T-helper 2 cell treated with Interferon-gamma antibody and Interleukin-4, amounts not matched to agents 100 ng/mL and 5 ng/mL, for 36 hours (primary cell): ENCODE results near the gene DOCK6. TPM values are rescaled to one million over a fixed set of nuclear protein-coding genes. Genes with fewer than 3 reads are reported as not detected.
"Not testable (repeated sequence)": the region's sequence is repeated elsewhere in the genome, so short reads cannot be mapped to it uniquely, and the experiment has no call there.

Experiments
- intact Hi-C: fragments of 100-400 bp; cut with micrococcal nuclease; formaldehyde crosslinking; loops from one replicate; pipeline ENCODE4 v1.15.1; 2023
- total RNA-seq: library from RNA; stranded (reverse); gene quantifications from 2 replicates; pipeline ENCODE4 v1.2.3, GENCODE V29; 2022

The DOCK6 gene
- total RNA-seq, 1 donor from 2014 or later, result 0.16 TPM

DNA sequence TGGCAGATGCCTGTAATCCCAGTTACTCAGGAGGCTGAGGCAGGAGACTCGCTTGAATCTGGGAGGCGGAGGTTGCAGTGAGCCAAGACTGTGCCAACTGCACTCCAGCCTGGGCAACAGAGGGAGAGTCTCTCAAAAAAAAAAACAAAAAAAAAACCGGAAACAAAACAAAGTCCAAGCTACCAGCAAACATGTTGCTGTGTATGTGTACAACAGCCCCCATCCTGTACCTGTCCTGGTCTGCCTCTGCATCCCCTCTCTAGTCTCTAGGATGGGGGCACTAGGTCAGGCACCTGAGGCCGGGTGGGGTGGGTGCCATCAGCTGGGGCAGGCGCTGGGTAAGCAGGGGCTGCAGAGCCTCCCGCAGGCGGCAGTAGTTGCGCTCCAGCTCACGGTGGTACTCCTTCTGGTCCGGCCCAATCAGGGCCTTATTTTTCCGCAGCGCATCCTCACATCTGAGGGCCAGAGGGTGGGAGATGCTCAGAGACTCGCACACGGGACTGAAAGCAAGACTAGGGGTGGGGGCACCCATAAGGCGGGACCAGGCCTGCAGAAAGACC is 62.2 kb downstream of the DOCK6 start:
- intact Hi-C loops, result loop anchor here (10.0 kb wide), 1 partner anchor 255 kb away; no protein-coding TSS in a partner anchor

DNA sequence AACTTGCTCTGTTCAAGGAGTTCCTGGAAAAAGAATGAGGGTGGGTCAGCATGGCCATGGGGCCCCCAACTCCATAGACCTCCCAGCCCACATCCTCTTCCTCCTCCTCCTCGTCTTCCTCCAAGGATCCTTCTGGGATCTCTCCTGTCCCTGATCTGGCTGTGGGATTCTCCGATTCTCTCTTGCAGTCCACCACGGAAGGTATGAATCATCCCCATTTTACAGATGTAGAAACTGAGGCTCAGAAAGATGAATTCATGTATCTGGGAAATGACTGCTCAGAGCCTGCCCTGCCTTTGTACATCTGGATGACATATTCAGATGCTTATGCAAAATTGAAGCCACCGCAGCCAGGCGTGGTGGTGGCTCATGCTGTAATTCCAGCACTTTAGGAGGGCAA is 62.8 kb downstream of the DOCK6 start:
- intact Hi-C loops, result loop anchor here (2.0 kb wide), 1 partner anchor 73 kb away; no protein-coding TSS in a partner anchor

DNA sequence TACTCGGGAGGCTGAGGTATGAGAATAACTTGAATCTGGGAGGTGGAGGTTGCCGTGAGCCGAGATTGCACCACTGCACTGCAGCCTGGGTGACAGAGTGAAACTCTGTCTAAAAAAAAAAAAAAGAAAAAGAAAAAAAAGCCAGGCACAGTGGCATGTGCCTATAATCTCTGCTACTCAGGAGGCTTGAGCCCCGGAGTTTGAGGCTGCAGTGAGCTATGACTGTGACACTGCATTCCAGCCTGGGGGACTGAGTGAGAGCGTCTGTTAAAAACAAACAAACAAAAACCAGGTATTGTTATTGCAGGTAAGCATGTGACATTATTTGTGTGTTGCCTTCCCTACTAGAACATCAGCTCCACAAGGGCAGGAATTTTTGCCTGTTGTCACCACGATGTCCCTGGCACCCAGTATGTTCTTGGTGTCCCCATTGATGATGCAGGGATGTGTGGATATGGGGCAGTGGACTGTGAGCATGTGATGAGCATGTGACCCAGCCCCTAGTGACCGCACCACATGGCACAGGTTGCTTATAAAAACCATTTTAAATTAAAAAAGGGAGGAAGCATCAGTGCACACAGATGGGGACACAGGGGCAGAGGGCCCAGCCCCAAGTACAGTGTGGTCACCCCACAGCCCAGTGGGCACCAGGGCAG is 63.4 kb downstream of the DOCK6 start:
- intact Hi-C loops, result loop anchor here (2.0 kb wide), 1 partner anchor 72 kb away; no protein-coding TSS in a partner anchor

DNA sequence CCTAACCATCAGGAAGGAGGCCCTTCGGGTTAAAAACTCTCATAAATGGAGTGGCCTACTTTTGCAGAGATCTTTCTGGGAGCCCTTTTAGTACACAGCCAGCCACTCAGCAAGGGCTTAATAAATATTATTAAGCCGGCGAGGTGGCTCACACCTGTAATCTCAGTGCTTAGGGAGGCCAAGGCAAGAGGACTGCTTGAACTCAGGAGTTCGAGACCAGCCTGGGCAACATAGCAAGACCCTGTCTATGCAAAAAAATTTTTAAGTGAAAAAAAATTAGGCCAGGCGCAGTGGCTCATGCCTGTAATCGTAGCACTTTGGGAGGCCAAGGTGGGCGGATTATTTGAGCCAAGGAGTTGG is 64.2 kb downstream of the DOCK6 start:
- intact Hi-C loops, result loop anchor here (2.0 kb wide), 1 partner anchor 71 kb away; no protein-coding TSS in a partner anchor

DNA sequence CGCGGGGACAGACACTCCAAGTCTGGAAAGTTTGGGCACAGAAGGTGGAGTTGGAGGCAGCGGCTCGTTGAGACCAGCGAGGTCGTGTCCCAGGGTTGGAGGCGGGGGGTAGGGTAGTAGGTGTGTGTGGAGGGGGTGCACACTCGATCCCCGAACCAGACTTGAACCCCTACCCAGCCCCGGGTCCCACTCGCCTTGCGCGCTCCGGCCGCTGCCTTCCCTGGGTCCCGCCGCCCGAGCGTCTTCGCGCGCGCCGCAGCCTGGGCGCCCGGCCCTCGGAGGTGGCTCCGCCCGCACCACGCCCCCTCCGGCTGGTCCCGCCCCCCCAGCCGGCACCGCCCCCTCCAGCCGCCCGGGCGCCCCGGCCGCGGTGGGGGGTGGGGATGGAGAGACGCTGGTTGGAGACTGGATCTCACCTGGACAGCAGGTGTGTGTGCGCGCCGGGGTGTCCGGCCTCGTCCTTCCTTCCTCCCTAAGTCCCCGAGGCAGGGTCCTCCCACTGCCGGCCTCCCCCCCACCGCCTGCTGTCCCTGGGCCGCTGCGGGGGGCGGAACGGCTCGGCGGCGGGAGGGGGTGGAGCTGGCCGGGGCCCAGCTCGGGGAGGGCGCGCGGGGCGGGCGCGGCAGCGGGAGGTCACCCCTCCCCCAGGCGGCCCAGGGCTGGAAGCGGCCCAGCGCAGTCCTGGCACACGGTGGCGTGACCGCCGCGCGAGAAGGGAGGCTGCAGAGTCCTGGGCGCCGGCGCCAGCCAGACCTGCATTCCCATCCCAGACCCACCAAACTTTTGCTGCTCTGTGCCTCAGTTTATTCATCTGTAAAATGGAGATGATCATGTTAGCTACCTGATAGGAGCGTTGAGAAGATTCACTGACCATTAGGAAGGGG is 64.8 kb downstream of the DOCK6 start, which contains the start of gene KANK2:
KANK2 (minus strand) TSS at position 255 of the 884 bp plus-strand sequence. CDS start 3,034 bp downstream, outside the sequence.
- intact Hi-C loops, result loop anchor here (1.0 to 2.0 kb wide), 2 partner anchors 42 to 71 kb away; partner anchors contain the start of gene SPC24

DNA sequence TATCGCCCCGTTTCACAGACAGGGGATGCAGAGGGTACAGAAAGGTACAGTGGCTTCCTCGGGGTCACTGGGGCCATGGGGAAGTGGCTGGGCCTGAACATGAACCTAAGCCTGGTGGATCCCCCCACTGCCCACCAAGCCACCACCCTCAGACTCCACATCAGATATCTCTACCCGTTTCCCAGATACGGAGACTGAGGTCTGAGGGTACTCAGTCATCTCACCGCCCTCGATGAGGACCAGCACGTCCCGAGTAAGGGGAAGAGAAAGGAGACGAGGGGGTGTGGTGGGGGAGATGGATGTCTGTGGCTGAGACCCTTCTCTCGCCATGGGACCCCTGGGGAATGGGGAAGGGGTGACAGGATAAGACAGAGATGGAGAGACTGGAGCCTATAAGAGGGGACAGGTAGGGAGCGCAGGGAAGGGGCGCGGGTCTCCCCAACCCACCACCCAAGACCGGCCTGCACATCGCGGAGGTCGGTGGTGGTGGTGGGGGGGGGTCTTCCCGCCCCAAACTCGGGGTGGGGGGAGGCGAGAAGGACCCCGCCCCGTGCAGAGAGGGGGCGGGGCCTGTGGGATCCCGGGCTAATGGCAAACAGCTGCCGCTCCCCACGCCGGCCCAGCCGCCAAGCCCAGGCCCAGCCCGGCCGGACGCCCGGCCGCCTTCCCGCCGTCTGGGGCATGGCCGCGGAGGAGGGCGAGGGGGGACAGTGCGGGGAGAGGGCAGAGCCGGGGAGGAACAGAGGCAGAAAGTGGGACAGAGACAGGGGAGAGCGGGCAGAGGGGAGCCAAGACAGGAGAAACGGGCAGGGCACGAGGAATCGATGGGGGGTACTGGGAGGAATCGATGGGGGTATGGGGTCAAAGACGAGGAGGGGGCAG is 65.7 kb downstream of the DOCK6 start:
- intact Hi-C loops, result loop anchor here (1.0 kb wide), 1 partner anchor 41 kb away; the partner anchor contains the start of gene SPC24

DNA sequence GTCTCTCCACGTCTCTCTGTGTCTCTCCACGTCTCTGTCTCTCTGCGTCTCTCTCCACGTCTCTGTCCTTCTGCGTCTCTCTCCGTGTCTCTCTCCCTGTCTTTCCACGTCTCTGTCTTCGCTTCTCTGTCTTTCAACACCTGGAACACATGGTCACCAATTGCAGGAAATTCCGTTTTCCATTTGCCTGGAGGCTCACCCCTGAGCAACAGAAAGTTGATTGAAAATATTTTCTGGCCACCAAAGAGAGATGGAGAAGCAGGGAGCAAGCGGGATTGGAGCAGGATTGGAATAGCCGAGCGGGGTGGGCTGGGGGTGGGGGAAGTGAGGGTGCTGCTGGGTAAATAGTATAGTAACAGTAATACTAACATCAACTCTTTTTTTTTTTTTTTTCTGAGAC is 66.6 kb downstream of the DOCK6 start:
- intact Hi-C loops, result no loop called here

DNA sequence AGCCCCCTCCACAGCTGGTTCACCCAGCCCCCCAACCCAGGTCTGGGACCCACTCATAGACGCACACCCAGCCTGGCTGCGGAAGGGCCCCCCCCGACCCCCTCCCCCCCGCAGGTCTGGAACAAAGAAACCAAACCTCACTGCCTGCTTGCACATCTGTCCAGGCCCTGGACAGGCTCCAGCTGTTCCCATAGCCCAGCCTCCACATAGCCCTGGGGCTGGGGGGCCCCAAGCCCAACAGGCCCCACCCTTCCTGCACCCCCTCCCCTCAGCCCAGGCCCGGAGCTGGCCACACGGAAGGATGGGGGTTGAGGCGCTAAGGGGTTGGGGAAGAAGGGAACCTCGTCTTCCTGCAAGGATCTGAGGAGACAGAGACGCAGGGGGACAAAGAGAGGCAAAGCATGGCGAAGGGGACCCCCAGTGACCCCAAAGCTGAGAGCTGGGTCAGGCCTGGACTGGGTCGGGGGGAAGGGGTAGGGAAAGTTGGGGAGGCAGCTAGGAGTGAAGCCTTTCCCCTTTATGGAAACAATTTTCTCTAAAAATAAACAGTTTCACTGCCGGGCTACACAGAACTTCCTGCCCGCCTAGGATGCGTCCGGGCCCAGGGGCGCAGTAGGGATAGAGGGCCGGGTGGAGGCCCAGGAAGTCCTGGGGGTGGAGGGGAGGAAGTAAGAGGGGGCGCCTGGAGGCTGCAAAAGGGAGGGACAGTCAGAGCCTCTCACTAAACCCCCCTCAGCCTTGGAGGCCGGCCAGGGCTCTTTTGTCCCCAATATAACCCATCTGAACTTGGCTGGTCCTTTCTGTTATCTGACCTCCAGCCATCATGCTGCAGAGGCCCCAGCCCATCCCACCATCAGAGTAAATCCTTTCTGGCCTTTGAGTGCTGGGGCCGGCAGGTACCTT is 67.4 kb downstream of the DOCK6 start:
- intact Hi-C loops, result no loop called here

DNA sequence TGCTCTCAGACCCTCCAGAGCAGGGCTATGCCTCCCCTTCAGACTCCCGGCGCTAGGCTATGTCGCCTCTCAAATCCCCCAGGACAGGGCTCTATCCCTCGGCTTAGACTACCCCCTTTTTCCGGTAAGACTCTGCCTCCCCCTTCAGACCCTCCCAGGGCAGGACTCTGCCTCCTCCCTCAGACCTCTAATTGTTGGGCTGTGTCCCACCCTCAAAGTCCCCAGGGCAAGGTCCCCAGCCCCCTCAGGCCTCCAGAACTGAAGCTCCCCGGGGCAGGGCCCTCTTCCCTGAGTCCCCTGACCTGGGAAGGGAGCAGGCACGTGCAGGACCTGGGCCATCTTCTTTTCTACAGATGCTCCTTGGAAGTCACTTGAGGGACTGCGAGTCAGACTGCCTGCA is 68.2 kb downstream of the DOCK6 start:
- intact Hi-C loops, result no loop called here

DNA sequence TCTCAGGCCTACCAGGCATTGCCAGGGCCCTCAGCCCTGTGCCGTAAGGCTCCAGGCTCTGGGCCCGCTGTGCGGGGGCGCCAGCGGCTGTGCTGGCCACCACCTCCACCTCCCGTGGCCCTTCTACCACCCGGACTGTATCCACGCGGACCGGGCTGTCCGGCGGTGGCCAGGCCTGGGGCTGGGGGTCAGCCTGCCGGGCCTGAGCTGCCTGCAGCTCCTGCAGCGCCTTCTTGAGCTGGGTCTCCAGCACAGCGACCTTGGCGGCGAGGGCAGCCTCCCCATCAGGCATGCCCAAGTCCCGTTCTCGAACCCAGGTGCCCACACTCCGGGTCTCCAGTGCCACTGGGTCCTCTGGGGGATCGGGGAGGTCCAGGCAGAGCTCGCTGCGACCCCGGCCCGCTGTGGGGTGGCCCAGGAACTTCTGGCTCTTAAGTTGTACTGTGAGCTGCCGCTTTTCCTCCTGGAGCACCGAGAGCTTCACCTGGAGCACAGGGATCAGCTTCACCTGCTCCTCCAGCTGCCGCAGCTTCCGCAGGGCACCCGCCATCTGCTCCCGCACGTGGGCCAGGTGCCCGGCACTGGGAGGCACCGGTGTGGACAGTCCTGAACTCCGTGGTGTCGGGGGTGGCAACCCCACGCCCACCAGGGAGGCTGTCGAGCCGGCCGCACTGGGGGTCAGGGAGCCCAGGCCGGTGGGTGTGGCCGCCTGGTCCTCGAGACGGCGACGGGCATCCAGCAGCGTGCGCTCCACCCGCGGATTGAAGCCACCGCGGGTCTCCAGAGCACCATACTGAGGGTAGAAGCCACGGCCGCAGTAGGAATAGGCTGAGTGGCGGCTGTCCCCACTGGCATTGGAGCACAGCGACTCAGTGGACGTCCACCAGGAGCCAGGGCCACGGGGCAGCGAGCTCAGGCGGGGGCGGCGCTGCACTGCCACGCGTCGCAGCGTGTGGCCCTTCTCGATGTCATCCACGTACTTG is 69.1 kb downstream of the DOCK6 start:
- intact Hi-C loops, result no loop called here

DNA sequence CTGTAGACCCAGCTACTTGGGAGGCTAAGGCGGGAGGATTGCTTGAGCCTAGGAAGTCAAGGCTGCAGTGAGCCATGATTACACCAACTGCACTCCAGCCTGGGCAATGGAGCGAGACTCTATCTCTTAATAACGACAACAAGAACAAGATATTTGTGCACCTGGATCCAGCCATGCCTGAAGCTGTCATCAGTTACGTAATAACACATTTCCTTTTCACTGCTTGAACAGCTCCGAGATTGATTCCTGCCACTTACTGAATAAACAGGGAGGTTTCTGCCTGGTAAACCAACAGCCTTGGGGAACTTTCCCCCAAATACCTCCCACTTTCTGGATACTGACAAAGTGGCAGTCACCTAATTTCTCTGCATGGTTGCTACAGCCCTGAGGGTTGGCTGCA is 70.4 kb downstream of the DOCK6 start:
- intact Hi-C loops, result no loop called here

DNA sequence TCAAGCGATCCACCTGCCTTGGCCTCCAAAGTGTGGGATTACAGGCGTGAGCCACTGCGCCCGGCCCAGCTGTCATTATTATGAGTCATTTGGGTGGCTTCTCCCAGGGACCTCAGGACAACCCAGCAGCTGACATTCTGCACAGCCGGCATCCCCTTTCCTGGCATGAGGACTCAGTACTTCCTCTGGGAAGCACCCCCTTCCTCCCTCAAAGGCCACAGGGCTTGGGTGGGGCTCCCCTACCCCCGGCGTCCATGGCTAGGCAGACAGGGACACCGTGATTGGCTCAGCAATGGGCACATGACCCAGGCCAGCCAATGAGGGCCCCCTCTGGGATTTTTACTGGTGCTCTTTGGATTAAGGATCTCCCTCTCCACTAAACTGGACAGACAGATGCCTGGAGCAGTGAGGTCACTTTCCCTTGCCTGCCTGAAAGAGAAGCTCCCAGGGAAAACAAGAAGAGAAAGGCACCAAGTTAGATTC is 71.0 kb downstream of the DOCK6 start:
- intact Hi-C loops, result no loop called here

DNA sequence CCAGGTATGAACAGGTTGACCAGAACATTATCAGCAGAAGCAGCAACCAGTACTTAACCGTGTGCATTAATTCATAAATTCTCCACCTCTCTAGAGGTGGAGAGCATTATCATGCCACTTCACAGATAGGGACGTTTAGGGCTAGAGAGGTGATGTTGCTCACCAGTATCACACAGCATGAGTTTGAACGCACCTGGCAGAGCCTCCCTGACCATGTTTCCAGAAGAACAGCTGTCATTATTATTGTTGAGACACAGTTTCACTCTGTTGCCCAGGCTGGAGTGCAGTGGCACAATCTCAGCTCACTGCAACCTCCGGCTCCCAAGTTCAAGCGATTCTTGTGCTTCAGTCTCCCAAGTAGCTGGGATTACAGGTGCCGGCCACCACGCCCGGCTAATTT is 71.8 kb downstream of the DOCK6 start:
- intact Hi-C loops, result no loop called here

DNA sequence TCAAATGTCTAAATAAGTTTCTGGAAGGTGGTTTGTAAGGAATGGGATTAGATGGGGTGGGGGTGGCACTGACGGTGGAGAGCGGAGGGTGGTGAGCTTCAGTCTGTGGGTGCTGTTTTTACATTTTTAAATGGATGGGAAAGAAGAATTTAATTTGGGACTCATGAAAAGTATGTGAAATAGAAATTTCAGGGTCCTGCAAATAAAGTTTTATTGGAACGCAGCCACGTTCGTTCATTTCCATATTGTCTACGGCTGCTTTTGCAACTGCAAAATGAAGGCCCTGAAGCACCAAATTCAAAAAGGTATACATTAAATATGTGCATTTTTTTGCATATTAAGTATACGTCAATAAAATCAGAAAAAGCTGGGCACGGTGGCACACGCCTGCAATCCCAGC is 74.9 kb downstream of the DOCK6 start:
- intact Hi-C loops, result no loop called here

DNA sequence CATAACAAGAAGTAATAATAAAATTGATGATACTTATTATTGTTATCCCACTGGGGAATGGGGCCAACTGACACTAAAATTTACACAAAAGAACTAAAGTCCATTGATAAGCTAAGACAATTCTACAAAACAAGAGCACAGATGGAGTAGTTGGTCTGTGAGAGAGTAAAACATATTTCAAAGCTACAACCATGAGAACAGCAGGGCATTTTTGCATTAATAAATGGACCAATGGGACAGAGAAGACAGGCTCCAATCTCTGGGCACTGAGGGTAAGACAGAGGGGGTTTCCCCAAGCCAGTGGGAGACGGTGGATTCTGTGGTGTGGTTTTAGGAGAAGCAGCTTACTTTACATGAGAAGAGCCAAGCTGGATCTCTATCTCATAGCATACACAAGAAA is 79.3 kb downstream of the DOCK6 start:
- intact Hi-C loops, result no loop called here

DNA sequence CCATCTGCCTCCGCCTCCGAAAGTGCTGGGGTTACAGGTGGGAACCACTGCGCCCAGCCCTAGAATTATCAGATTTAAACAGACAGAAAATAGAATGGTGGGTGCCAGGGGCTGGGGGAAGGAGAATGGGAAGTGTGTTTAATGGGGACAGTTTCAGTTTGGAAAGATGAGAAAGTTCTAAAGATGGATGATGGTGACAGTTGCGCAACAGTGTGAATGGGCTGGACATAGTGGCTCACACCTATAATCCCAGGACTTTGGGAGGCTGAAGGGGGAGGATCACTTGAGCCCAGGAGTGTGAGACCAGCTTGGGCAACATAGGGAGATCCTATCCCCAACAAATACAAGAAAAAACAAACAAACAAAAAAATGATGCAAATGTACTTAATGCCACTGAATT is 80.8 kb downstream of the DOCK6 start:
- intact Hi-C loops, result no loop called here

DNA sequence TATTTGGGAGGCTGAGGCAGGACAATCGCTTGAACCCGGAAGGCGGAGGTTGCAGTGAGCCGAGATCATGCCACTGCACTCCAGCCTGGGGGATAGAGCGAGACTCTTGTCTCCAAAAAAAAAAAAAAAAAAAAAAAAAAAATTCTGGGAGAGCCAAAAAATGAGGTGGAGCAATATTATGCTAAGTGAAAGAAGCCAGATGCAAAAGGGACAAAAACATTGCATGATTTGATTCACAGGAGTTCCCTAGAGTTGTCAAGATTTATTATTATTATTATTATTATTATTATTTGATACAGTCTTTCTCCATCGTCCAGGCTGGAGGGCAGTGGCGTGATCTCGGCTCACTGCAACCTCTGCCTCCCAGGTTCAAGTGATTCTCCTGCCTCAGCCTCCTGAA is 81.3 kb downstream of the DOCK6 start:
- intact Hi-C loops, result not testable (repeated sequence)

DNA sequence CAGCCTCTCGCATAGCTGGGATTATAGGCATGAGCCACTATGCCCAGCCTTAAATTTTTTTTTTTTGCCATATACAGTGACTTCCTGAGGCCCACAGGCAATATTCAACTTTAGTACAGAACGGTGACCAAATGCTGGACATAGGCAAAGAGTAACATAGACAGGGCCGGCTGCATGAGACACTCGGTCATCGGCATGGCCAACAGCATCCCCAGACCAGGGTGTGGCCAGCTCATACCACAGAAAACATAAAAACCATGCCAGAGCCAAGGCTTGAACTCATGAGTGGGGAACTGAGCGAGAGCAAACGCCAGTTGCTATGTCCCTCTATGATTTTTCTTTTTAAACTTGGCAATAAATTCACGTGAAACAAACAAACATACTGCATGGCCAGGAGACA is 82.0 kb downstream of the DOCK6 start:
- intact Hi-C loops, result no loop called here
